Activated CD4-positive, alpha-beta T cell treated with anti-CD3 and anti-CD28 coated beads, Interleukin-2, amount 10 ng/mL, durations not matched to agents 24 days and 14 days (primary cell): Measurements from ENCODE around the gene SLC7A9. TPM values are rescaled to one million over a fixed set of nuclear protein-coding genes. Genes with fewer than 3 reads are reported as not detected.
"Not testable (repeated sequence)": the region's sequence is repeated elsewhere in the genome, so short reads cannot be mapped to it uniquely, and the experiment has no call there.

Experiments
- DNase-seq: peaks from one replicate; pipeline ENCODE4 v3.0.0; 2022
- H3K27ac Mint-ChIP-seq: one replicate; pipeline ENCODE4 v1.8.0; 2022; ENCODE audit warnings: mild to moderate bottlenecking, mixed read lengths
- H3K27me3 Mint-ChIP-seq: one replicate; pipeline ENCODE4 v1.8.0; 2022; ENCODE audit warnings: mixed read lengths
- H3K36me3 Mint-ChIP-seq: one replicate; pipeline ENCODE4 v1.8.0; 2022; ENCODE audit warnings: low read depth, mild to moderate bottlenecking, mixed read lengths
- H3K4me1 Mint-ChIP-seq: one replicate; pipeline ENCODE4 v1.8.0; 2021; ENCODE audit warnings: mixed read lengths
- H3K4me3 Mint-ChIP-seq: one replicate; pipeline ENCODE4 v1.8.0; 2022; ENCODE audit warnings: mild to moderate bottlenecking, moderate library complexity, mixed read lengths
- H3K9me3 Mint-ChIP-seq: one replicate; pipeline ENCODE4 v1.8.0; 2021; ENCODE audit warnings: mixed read lengths
- intact Hi-C: fragments of 100-400 bp; cut with micrococcal nuclease; formaldehyde crosslinking; loops from one replicate; pipeline ENCODE4 v1.15.1; 2023
- total RNA-seq: library from RNA; stranded (reverse); gene quantifications from 2 replicates; pipeline ENCODE4 v1.2.3, GENCODE V29; 2022

The SLC7A9 gene
- total RNA-seq, 1 donor from 2014 or later = not detected

DNA sequence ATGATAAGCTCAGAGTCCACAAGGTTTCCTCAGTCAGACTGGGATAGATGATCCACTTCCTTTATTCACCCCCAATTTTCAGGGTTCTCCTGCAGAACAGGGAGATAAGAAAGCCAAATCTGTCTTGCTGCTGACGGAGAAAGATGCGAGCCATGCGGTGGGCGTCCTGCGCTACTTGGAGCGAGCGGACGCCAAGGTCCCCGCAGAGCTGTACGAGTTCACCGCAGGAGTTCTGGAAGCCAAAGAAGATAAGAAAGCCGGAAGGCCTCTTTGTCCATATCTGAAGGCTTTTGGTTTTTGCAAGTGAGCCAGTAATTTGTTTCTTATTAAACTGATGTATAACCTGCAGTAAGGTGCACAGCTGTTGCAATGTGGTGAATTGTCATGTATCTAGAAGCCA lies 66.7 kb downstream of the SLC7A9 start:
- Mint-ChIP-seq H3K27ac (no peak overlapping the region), H3K4me1 (peaks cover 6% of the 10 kb centered on the region), H3K9me3 (no peaks in the 10 kb centered on the region), H3K36me3 (no peaks in the 10 kb centered on the region), H3K27me3 (peaks cover 5% of the 10 kb centered on the region), H3K4me3 (no peak overlapping the region)
- intact Hi-C loops = no loop called here
- no peak for DNase-seq

DNA sequence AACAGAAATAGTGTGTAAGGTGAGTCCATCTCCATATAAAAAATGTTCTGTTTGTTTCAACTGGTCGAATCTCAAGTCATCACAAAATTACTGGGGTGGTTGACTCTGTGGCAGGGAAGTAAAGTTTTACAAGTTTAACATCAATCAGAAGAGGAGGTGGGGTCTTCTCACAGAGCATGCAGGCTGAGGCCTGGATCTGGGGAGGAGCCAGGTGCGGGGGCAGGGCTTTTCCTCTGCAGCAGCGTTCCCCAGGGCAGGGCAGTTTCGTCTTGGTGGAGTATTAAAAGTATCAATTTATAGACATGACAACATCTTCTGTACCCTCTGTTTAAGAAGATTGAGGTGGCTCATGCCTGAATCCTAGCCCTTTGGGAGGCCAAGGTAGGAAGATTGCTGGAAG lies 68.8 kb downstream of the SLC7A9 start:
- Mint-ChIP-seq H3K9me3 (no peaks in the 10 kb centered on the region), H3K4me1 (peaks cover 8% of the 10 kb centered on the region), H3K4me3 (no peak overlapping the region), H3K27me3 (peaks cover 5% of the 10 kb centered on the region), H3K36me3 (no peaks in the 10 kb centered on the region), H3K27ac (no peak overlapping the region)
- DNase-seq = no peak
- intact Hi-C loops = no loop called here

DNA sequence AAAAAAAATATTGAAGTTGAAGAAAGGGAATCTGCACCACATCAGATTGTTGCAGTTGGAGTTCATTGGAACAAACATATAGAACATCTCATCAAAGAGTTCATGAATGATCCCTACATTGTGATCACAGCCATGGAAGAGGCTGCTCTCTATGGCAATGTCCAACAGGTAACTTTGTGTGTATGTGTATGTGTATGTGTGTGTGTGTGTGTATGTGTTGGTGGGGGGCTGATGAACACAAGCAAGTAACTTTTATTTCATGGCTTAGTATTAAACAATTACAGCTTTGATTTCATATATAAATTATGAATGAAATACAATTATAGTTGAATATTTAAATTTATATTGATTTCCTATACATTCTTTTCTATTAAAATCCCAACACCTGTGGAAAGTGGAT lies 69.4 kb downstream of the SLC7A9 start:
- H3K27me3 Mint-ChIP-seq = peaks cover 5% of the 10 kb centered on the region
- peaks cover 11% of the 10 kb centered on the region for H3K4me1 Mint-ChIP-seq
- H3K27ac Mint-ChIP-seq = no peak overlapping the region

DNA sequence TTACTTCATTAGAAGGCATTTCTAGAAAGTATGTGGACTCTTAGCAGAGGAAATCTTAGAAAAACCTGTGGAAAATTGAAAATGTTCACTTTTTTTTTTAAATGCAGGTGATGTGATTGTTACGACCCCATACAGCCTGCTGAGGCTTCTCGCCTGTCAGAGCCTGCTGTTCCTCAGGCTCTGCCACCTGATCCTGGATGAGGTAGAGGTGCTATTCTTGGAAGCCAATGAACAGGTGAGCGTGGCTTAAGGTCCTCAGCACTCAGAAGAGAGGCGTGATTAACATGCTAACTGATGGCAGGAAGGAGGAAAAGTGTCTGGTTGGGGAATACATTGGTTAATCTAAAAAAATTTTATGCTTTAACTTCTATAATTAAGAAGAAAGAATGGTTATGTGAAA lies 71.4 kb downstream of the SLC7A9 start:
- Mint-ChIP-seq H3K36me3 (no peaks in the 10 kb centered on the region), H3K9me3 (no peaks in the 10 kb centered on the region), H3K4me1 (peaks cover 23% of the 10 kb centered on the region), H3K27me3 (peaks cover under 1% of the 10 kb centered on the region), H3K27ac (no peak overlapping the region), H3K4me3 (no peak overlapping the region)
- no peak for DNase-seq
- intact Hi-C loops = no loop called here

More for the DNA sequence above, 69.4 kb downstream of the SLC7A9 start:
- Mint-ChIP-seq H3K36me3 (no peaks in the 10 kb centered on the region), H3K9me3 (no peaks in the 10 kb centered on the region), H3K4me3 (no peak overlapping the region)
- intact Hi-C loops = no loop called here
- no peak for DNase-seq

DNA sequence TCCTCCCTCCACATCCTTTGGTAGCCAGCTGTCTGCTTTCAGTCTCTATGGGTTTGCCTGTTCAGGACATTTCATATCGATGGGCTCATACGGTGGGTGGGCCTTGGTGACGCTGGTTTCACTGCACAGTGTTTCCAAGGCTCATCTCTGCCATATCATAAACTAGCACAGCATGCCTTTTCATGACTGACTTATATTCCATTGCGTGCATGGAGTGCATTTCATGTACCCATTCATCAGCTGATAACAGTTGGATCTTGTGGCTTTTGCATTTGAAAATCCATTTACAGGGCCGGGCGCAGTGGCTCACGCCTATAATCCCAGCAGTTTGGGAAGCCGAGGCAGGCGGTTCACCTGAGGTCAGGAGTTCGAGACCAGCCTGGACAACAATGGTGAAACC lies 80.1 kb downstream of the SLC7A9 start:
- no peaks in the 10 kb centered on the region for H3K9me3 Mint-ChIP-seq
- H3K27me3 Mint-ChIP-seq = peaks cover 9% of the 10 kb centered on the region
- intact Hi-C loops = no loop called here
- no peak overlapping the region for H3K4me3 Mint-ChIP-seq
- DNase-seq = no peak
- H3K36me3 Mint-ChIP-seq = no peaks in the 10 kb centered on the region
- peaks cover 18% of the 10 kb centered on the region for H3K4me1 Mint-ChIP-seq
- H3K27ac Mint-ChIP-seq = no peak overlapping the region

DNA sequence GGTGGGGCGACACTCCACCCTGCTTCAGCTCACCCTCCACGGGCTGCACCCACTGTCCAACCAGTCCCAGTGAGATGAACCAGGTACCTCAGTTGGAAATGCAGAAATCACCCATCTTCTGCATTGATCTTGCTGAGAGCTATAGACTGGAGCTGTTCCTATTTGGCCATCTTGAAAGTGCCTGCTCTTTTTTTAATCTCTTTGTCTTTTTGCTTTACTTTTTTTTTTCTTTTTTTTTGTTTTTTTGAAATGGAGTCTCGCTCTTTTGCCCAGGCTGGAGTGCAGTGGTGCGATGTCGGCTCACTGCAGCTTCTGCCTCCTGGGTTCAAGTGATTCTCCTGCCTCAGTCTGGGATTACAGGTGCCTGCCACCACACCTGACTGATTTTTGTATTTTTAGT lies 81.7 kb downstream of the SLC7A9 start:
- H3K4me3 Mint-ChIP-seq, H3K36me3 Mint-ChIP-seq, intact Hi-C loops, H3K27ac Mint-ChIP-seq, H3K9me3 Mint-ChIP-seq, DNase-seq: not testable (repeated sequence)
- Mint-ChIP-seq H3K4me1 (peaks cover 11% of the 10 kb centered on the region), H3K27me3 (peaks cover 18% of the 10 kb centered on the region)

DNA sequence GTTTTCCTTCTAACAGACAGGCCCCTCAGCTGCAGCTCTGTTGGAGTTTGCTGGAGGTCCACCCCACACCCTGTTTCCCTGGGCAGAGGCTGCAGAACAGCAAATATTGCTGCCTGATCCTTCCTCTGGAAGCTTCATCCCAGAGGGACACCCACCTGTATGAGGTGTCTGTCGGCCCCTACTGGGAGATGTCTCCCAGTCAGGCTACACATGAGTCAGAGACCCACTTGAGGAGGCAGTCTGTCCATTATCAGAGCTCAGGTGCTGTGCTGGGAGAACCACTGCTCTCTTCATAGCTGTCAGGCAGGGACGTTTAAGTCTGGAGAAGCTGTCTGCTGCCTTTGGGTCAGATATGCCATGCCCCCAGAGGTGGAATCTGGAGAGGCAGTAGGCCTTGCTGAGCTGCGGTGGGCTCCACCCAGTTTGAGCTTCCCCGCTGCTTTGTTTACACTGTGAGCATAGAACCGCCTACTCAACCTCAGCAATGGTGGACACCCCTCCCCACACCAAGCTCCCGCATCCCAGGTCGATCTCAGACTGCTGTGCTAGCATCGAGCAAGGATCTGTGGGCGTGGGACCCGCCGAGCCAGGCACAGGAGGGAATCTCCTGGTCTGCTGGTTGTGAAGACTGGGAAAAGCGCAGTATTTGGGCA lies 82.3 kb downstream of the SLC7A9 start:
- peaks cover 23% of the 10 kb centered on the region for H3K27me3 Mint-ChIP-seq
- DNase-seq, H3K9me3 Mint-ChIP-seq, intact Hi-C loops, H3K36me3 Mint-ChIP-seq, H3K27ac Mint-ChIP-seq, H3K4me3 Mint-ChIP-seq: not testable (repeated sequence)
- H3K4me1 Mint-ChIP-seq = peaks cover 11% of the 10 kb centered on the region

DNA sequence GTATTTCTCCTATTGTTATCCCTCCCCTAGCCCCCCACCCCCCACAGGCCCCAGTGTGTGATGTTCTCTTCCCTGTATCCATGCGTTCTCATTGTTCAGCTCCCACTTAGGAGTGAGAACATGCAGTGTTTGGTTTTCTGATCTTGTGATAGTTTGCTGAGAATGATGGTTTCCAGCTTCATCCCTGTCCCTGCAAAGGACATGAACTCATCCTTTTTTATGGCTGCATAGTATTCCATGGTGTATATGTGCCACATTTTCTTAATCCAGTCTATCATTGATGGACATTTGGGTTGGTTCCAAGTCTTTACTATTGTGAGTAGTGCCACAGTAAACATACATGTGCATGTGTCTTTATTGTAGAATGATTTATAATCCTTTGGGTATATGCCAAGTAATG lies 87.5 kb downstream of the SLC7A9 start:
- H3K27ac Mint-ChIP-seq, H3K36me3 Mint-ChIP-seq, H3K4me3 Mint-ChIP-seq, intact Hi-C loops, DNase-seq, H3K4me1 Mint-ChIP-seq: not testable (repeated sequence)
- peaks cover 14% of the 10 kb centered on the region for H3K9me3 Mint-ChIP-seq
- H3K27me3 Mint-ChIP-seq = peaks cover 24% of the 10 kb centered on the region

DNA sequence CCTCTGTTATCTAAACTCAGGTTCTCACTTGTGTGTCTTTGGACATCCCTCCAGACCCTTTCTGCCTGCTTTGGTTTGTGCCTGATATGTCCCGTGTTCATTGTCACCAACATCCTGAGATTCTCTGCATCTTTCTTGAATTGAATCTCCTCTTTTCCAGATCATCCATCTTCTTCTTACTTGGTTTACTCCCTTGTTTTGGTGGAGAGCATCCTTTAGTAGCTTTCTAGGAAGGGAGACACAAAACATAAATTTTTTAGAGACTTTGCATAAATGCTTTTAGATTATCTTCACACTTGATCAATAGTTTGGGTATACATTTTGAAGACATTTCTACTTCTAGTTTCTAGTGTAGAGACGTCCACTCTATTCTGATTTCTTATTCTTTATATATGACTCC lies 88.3 kb downstream of the SLC7A9 start:
- Mint-ChIP-seq H3K4me3 (no peak overlapping the region), H3K36me3 (peaks cover 1% of the 10 kb centered on the region), H3K4me1 (peaks cover under 1% of the 10 kb centered on the region), H3K27ac (no peak overlapping the region), H3K27me3 (peaks cover 22% of the 10 kb centered on the region), H3K9me3 (peaks cover 14% of the 10 kb centered on the region)
- intact Hi-C loops = no loop called here
- no peak for DNase-seq

Other genes starting within 250 kb of the SLC7A9 start
- gene ANKRD27, start 194.6 kb downstream of the SLC7A9 start, total RNA-seq = 34.2 and 35.1 TPM in 2 replicates
- 0.14 and 0.21 TPM in 2 replicates for gene RGS9BP, start 193.9 kb downstream of the SLC7A9 start, total RNA-seq
- gene NUDT19, start 177.9 kb downstream of the SLC7A9 start, total RNA-seq = 25.3 and 25.9 TPM in 2 replicates
- 0.05 and 0.12 TPM in 2 replicates for gene TDRD12, start 150.0 kb downstream of the SLC7A9 start, total RNA-seq
- 16.9 and 17.6 TPM in 2 replicates for gene CEP89, start 102.2 kb upstream of the SLC7A9 start, total RNA-seq
- 10.0 and 10.1 TPM in 2 replicates for gene FAAP24, start 102.5 kb upstream of the SLC7A9 start, total RNA-seq
- 2.8 and 6.2 TPM in 2 replicates for gene RHPN2, start 195.1 kb upstream of the SLC7A9 start, total RNA-seq
- gene GPATCH1, start 211.4 kb upstream of the SLC7A9 start, total RNA-seq = 11.7 and 12.9 TPM in 2 replicates